GM12878 (cell line): ENCODE data around the gene AFAP1L2. TPM values are rescaled to one million over a fixed set of nuclear protein-coding genes. Genes with fewer than 3 reads are reported as not detected.
"Not testable (repeated sequence)": the region's sequence is repeated elsewhere in the genome, so short reads cannot be mapped to it uniquely, and the experiment has no call there.

Source experiments
- ATAC-seq: fragments of 200-7000 bp; cut with Tn5 transposase; 3 replicates; pipeline ENCODE4 v1.9.1; 2020; ENCODE audit warnings: mild to moderate bottlenecking, moderate library complexity
- BruUV-seq: library from RNA; stranded (reverse); fragments of 400-500 nt; replicated peaks from 2 replicates; lab custom pipeline; 2021; lab: Mats Ljungman, UMichigan
- CTCF ChIA-PET: fragments of 300-600 bp; sonication (Branson Sonifier 250); formaldehyde crosslinking; extraction: SDS; loops from one replicate; lab custom pipeline; 2021; ENCODE audit warnings: inconsistent platforms; lab: Yijun Ruan, JAX
- POLR2A ChIA-PET: fragments of 350-600 bp; formaldehyde crosslinking; extraction: SDS; loops from one replicate; lab custom pipeline; 2021; ENCODE audit warnings: inconsistent platforms; lab: Charles Lee
- RAD21 ChIA-PET: fragments of 300-600 bp; sonication (Branson Sonifier 250); formaldehyde crosslinking; loops from one replicate; lab custom pipeline; 2023; ENCODE audit warnings: antibody characterized with exemption; ENCODE audit not compliant: unreplicated experiment; lab: Charles Lee
- SMC1A ChIA-PET: fragments of 300-600 bp; sonication (Branson Sonifier 250); formaldehyde crosslinking; loops from one replicate; lab custom pipeline; 2023; ENCODE audit not compliant: unreplicated experiment, uncharacterized antibody; lab: Charles Lee
- DNase-seq: peaks from one replicate; pipeline ENCODE4 v3.0.0-alpha.2; 2011; ENCODE audit warnings: low read depth, low spot score
- FAIRE-seq: peaks from 3 replicates; lab custom pipeline; 2011; peaks lifted over from hg19 to GRCh38; lab: Jason Lieb, UNC
- H2AFZ ChIP-seq: 2 replicates; pipeline ENCODE4 v1.6.0; 2011; ENCODE audit warnings: low read depth, low read length, control low read depth; ENCODE audit not compliant: control insufficient read depth
- H3K27ac ChIP-seq: 2 replicates; pipeline ENCODE4 v1.5.1; 2011; ENCODE audit warnings: control low read depth; ENCODE audit not compliant: control insufficient read depth, insufficient read depth
- H3K27me3 ChIP-seq, 2 experiments: replicated peaks in 1 of 2; 2 replicates each; pipeline versions ENCODE4 v1.6.0 to v1.6.1; 2011; ENCODE audit warnings: low read length in 1 of 2; ENCODE audit not compliant: control insufficient read depth in 2 of 2, insufficient read depth in 2 of 2
- H3K36me3 ChIP-seq, 2 experiments: 2 replicates each; pipeline ENCODE4 v1.5.1; 2011; ENCODE audit warnings: low read length in 1 of 2; ENCODE audit not compliant: control insufficient read depth in 2 of 2, insufficient read depth in 2 of 2
- H3K4me1 ChIP-seq: 2 replicates; pipeline ENCODE4 v1.6.1; 2011; ENCODE audit warnings: mild to moderate bottlenecking, low read length, moderate library complexity, mixed read lengths; ENCODE audit not compliant: control insufficient read depth, insufficient read depth
- H3K4me2 ChIP-seq: 2 replicates; pipeline ENCODE4 v1.6.0; 2011; ENCODE audit warnings: control low read depth; ENCODE audit not compliant: control insufficient read depth, insufficient read depth
- H3K4me3 ChIP-seq: fragments of 200-600 bp; sonication (generic); 2 replicates; pipeline ENCODE4 v1.5.1; 2016
- H3K79me2 ChIP-seq: 2 replicates; pipeline ENCODE4 v1.6.0; 2011; ENCODE audit warnings: low read length; ENCODE audit not compliant: control insufficient read depth, insufficient read depth
- H3K9ac ChIP-seq: 2 replicates; pipeline ENCODE4 v1.8.0; 2011; ENCODE audit warnings: low read length, control low read depth, mixed read lengths; ENCODE audit not compliant: control insufficient read depth, insufficient read depth
- H3K9me3 ChIP-seq: replicated peaks from 3 replicates; pipeline ENCODE4 v1.5.1; 2011; ENCODE audit warnings: mild to moderate bottlenecking, low read length; ENCODE audit not compliant: control insufficient read depth, insufficient read depth
- H4K20me1 ChIP-seq: 2 replicates; pipeline ENCODE4 v1.6.0; 2011; ENCODE audit not compliant: control insufficient read depth, insufficient read depth
- CEBPB ChIP-seq, 2 experiments: fragments of 150-350 bp in 1 of 2; IDR thresholded peaks; 2 replicates each; pipeline ENCODE4 v1.6.1; 2012 to 2014; ENCODE audit warnings: low read depth in 2 of 2, low read length in 2 of 2, borderline replicate concordance in 1 of 2, inconsistent platforms in 1 of 2
- IKZF1 ChIP-seq: fragments of 450-650 bp; conservative IDR thresholded peaks from 2 replicates; pipeline ENCODE4 v1.6.1; 2017; ENCODE audit warnings: antibody characterized with exemption, mild to moderate bottlenecking
- WGBS: methylation state at CpG from one replicate; pipeline ENCODE4 v1.1.6; 2016; ENCODE audit warnings: low lambda C conversion rate; ENCODE audit not compliant: insufficient replicate concordance, insufficient coverage; ENCODE audit errors: missing lambda C conversion rate; 5-methylcytosine and 5-hydroxymethylcytosine counted together
- in situ Hi-C: fragments of 300-500 bp; cut with MboI; formaldehyde crosslinking; loops from 9 replicates; pipeline ENCODE4 v1.14.3; 2018; ENCODE audit warnings: mixed read lengths
- intact Hi-C: fragments of 100-400 bp; cut with micrococcal nuclease; formaldehyde crosslinking; loops from one replicate; pipeline ENCODE4 v1.14.2; 2022; ENCODE audit not compliant: unreplicated experiment
- polyA plus RNA-seq, 11 experiments: library from polyadenylated mRNA; depleted of rRNA in 4 of 11; unstranded in 6 of 11; stranded (reverse) in 5 of 11; fragments of >200 nt; fragmentation: Nextera tagmentation in 4 of 11; fragmentation: Illumina TruSeq in 1 of 11; extraction: Ambion mirVana in 4 of 11; extraction: Trizol in 1 of 11; gene quantifications; 1 replicate in 1 of 11; 2 replicates in 10 of 11; pipeline versions ENCODE4 v1.2.1 to v1.2.3, GENCODE V29; 2011 to 2016; ENCODE audit warnings: inconsistent platforms in 2 of 11, missing spikeins in 2 of 11, low read depth in 1 of 11
- total RNA-seq, 4 experiments: library from RNA; depleted of rRNA in 3 of 4; stranded (reverse); fragments of >200 nt in 3 of 4; fragmentation: Illumina TruSeq in 1 of 4; extraction: Trizol in 1 of 4; gene quantifications; 2 replicates each; pipeline versions ENCODE4 v1.2.1 to v1.2.3, GENCODE V29; 2013 to 2021
- TF ChIP-seq, protein P1 (sequence below): fragments of 450-650 bp; IDR thresholded peaks from 2 replicates; pipeline ENCODE4 v1.6.1; 2017; ENCODE audit warnings: mild to moderate bottlenecking

AFAP1L2 gene
- total and polyA plus RNA-seq, 10 of the 15 experiments (the other 5 are each of a cell fraction or from before 2014, with no cell fraction given): 0.03 to 4.0 (median 0.34) TPM

DNA sequence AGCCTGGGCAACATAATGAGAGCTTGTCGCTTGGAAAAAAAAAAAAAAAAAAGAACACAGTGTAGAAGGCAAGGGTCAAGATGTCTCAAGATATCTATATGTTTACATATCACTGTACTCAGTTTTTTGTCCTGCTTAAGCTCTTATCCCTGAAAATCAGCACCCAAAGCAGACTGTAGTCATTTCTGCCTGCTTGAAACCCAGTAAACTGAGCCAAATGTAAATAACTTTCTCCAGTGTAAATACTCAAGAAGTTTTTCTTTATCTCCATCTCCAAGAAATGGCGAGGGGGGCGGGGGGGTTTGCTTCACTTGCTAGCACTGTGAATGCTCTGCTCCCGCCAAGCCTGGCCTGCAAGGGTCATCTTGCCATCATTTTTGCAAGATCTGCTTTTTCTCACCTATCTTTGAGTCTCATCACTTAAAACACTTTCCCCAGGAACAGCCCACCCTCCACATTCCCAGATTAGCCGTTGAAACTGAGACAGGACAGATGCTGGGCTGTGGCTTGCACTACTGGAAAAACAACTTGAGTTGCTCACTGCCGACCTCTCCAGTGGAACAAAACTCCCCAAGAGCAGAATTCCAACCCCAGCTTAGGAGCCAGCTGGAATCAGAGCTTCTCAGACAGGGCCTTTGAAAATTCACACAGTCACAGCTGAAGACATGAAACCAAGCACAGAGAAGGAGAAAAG is 54.6 kb downstream of the AFAP1L2 start:
- no TSS peak for BruUV-seq
- H2AFZ ChIP-seq: no peak overlapping the region
- ATAC-seq: no peak
- POLR2A ChIA-PET: interaction anchor here (0.7 to 1.1 kb wide), 3 partner anchors 9 to 924 kb away, joined by 4 to 7 read pairs (median 5); no protein-coding TSS in a partner anchor
- no peaks in the 10 kb centered on the region for H3K79me2 ChIP-seq
- H4K20me1 ChIP-seq: no peaks in the 10 kb centered on the region
- no peaks in the 10 kb centered on the region; the same call in 2 of the 3 replicates for H3K9me3 ChIP-seq
- 31% methylated on average over 5 of the region's 6 CpGs for WGBS
- no peak overlapping the region for H3K9ac ChIP-seq
- H3K4me2 ChIP-seq: no peak overlapping the region
- TF ChIP-seq, protein P1, sequence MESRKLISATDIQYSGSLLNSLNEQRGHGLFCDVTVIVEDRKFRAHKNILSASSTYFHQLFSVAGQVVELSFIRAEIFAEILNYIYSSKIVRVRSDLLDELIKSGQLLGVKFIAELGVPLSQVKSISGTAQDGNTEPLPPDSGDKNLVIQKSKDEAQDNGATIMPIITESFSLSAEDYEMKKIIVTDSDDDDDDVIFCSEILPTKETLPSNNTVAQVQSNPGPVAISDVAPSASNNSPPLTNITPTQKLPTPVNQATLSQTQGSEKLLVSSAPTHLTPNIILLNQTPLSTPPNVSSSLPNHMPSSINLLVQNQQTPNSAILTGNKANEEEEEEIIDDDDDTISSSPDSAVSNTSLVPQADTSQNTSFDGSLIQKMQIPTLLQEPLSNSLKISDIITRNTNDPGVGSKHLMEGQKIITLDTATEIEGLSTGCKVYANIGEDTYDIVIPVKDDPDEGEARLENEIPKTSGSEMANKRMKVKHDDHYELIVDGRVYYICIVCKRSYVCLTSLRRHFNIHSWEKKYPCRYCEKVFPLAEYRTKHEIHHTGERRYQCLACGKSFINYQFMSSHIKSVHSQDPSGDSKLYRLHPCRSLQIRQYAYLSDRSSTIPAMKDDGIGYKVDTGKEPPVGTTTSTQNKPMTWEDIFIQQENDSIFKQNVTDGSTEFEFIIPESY: no peak
- no peak for TF ChIP-seq IKZF1
- no peak for TF ChIP-seq CEBPB (IDR thresholded peaks at IDR 0.05; ENCODE audit: borderline replicate concordance in 1 of 2, low read depth in 2 of 2, low read length in 2 of 2)
- FAIRE-seq: no peak
- H3K36me3 ChIP-seq: no peaks in the 10 kb centered on the region
- SMC1A ChIA-PET: interaction anchor here (0.7 kb wide), 1 partner anchor 165 kb away, joined by 4 read pairs; no protein-coding TSS in a partner anchor
- CTCF ChIA-PET: no interaction called here
- intact Hi-C loops (no loop called here), in situ Hi-C loops (no loop called here)
- H3K27me3 ChIP-seq: no peaks in the 10 kb centered on the region
- H3K4me3 ChIP-seq: no peak overlapping the region
- RAD21 ChIA-PET: interaction anchor here (0.6 kb wide), 1 partner anchor 33 kb away, joined by 3 read pairs; no protein-coding TSS in a partner anchor
- no peak for DNase-seq
- H3K27ac ChIP-seq: no peak overlapping the region
- H3K4me1 ChIP-seq: no peaks in the 10 kb centered on the region; the same call in 1 of the 2 replicates

DNA sequence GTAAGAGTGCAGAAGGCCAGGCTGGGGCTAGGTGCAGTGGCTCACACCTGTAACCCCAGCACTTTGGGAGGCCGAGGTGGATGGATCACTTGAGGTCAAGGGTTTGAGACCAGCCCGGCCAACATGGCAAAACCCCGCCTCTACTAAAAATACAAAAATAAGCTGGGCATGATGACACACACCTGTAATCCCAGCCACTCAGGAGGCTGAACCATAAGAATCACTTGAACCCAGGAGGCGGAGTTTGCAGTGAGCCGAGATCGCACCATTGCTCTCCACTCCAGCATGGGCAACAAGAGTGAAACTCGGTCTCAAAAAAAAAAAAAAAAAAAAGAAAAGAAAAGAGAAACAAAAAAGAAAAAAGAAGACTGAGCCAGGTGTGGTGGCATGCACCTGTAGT is 55.2 kb downstream of the AFAP1L2 start:
- CTCF ChIA-PET, FAIRE-seq, H3K4me3 ChIP-seq, H3K4me2 ChIP-seq, ATAC-seq, H3K36me3 ChIP-seq, BruUV-seq, H3K27ac ChIP-seq, H3K79me2 ChIP-seq, H3K9ac ChIP-seq, DNase-seq, H3K4me1 ChIP-seq, H2AFZ ChIP-seq, in situ Hi-C loops, H3K27me3 ChIP-seq, H4K20me1 ChIP-seq, intact Hi-C loops, H3K9me3 ChIP-seq: not testable (repeated sequence)
- ChIA-PET RAD21 (interaction anchor here (0.6 kb wide), 1 partner anchor 32 kb away, joined by 3 read pairs; no protein-coding TSS in a partner anchor), SMC1A (interaction anchor here (0.7 kb wide), 1 partner anchor 166 kb away, joined by 4 read pairs; no protein-coding TSS in a partner anchor), POLR2A (interaction anchor here (0.6 to 1.1 kb wide), 4 partner anchors 9 to 923 kb away, joined by 3 to 7 read pairs (median 4); no protein-coding TSS in a partner anchor)
- 66% methylated on average over 6 of the region's 7 CpGs for whole genome bisulfite sequencing
